Testis (tissue), 3 donors: ENCODE data around the gene VWF. TPM values are rescaled to one million over a fixed set of nuclear protein-coding genes. Genes with fewer than 3 reads are reported as not detected.

ENCODE experiments used
- DNase-seq: peaks from one replicate; pipeline ENCODE4 v3.0.0-alpha.2; 2019
- H3K27ac ChIP-seq, 2 donors: fragments of 200-600 bp; sonication (generic); one replicate each; pipeline ENCODE4 v1.5.1; 2019
- H3K27me3 ChIP-seq: fragments of 200-600 bp; sonication (generic); one replicate; pipeline ENCODE4 v1.5.1; 2019
- H3K36me3 ChIP-seq: fragments of 200-600 bp; sonication (generic); one replicate; pipeline ENCODE4 v1.5.1; 2017; ENCODE audit warnings: low read depth; ENCODE audit errors: missing control alignments
- H3K4me1 ChIP-seq: fragments of 200-600 bp; sonication (generic); one replicate; pipeline ENCODE4 v1.5.1; 2019
- H3K4me3 ChIP-seq, 2 donors: fragments of 200-600 bp; sonication (generic); one replicate each; pipeline ENCODE4 v1.5.1; 2017 to 2019
- H3K9me3 ChIP-seq: fragments of 200-600 bp; sonication (generic); one replicate; pipeline ENCODE4 v1.5.1; 2017
- CTCF ChIP-seq, 3 experiments: fragments of 450-650 bp in 2 of 3; fragments of 200-600 bp in 1 of 3; sonication (generic) in 1 of 3; IDR thresholded peaks; one replicate each; pipeline ENCODE4 v1.5.1; 2016 to 2019; ENCODE audit warnings: antibody characterized with exemption in 3 of 3, mild to moderate bottlenecking in 2 of 3, moderate library complexity in 1 of 3
- POLR2A ChIP-seq: fragments of 450-650 bp; IDR thresholded peaks from one replicate; pipeline ENCODE4 v1.6.1; 2017; ENCODE audit warnings: antibody characterized with exemption, mild to moderate bottlenecking, moderate library complexity
- WGBS, 2 donors: methylation state at CpG; one replicate each; pipeline ENCODE4 v1.1.5; 2018; 5-methylcytosine and 5-hydroxymethylcytosine counted together
- intact Hi-C: fragments of 100-400 bp; cut with DNase I; formaldehyde crosslinking; loops from one replicate; pipeline ENCODE4 v1.15.1; 2023; ENCODE audit warnings: low total_unique reads
- polyA plus RNA-seq: library from polyadenylated mRNA; stranded (reverse); fragments of 350-450 nt; fragmentation: Illumina TruSeq; extraction: RNeasy Lipid Tissue Mini Kit (QIAGEN cat#74804); gene quantifications from one replicate; pipeline ENCODE4 v1.2.3, GENCODE V29; 2014; ENCODE audit warnings: low read depth, low replicate concordance; ENCODE audit not compliant: insufficient read depth
- total RNA-seq, 2 donors: library from RNA; depleted of rRNA; stranded (reverse); fragments of >200 nt; gene quantifications; one replicate each; pipeline ENCODE4 v1.2.3, GENCODE V29; 2016

The VWF gene
- total and polyA plus RNA-seq, 3 donors from 2014 or later: 68.3 to 86.2 (median 83.7) TPM

GRCh38 chr12:6034596-6034995, 89.9 kb downstream of the VWF start:
- intact Hi-C loops: loop anchor here (10.0 kb wide), 1 partner anchor 50 kb away; no protein-coding TSS in a partner anchor
- Histone ChIP-seq H3K9me3 (no peaks in the 10 kb centered on the region), H3K36me3 (no peaks in the 10 kb centered on the region), H3K27ac (no peak overlapping the region), H3K4me3 (no peak overlapping the region), H3K27me3 (no peaks in the 10 kb centered on the region), H3K4me1 (no peaks in the 10 kb centered on the region)
- WGBS, 2 donors: 83 to 87% methylated on average over 9 of the region's 9 CpGs
- TF ChIP-seq CTCF (IDR thresholded peaks at IDR 0.05): no peak
- TF ChIP-seq POLR2A: no peak
- no peak for DNase-seq

GRCh38 chr12:6033546-6033945, 90.9 kb downstream of the VWF start:
- no peak for DNase-seq
- Histone ChIP-seq H3K4me1 (no peaks in the 10 kb centered on the region), H3K9me3 (no peaks in the 10 kb centered on the region), H3K27ac (no peak overlapping the region), H3K4me3 (no peak overlapping the region), H3K27me3 (no peaks in the 10 kb centered on the region), H3K36me3 (no peaks in the 10 kb centered on the region)
- intact Hi-C loops: loop anchor here (10.0 kb wide), 1 partner anchor 49 kb away; no protein-coding TSS in a partner anchor
- 69 to 79% methylated on average over 8 of the region's 8 CpGs for WGBS, 2 donors
- TF ChIP-seq CTCF (IDR thresholded peaks at IDR 0.05) (no peak), POLR2A (no peak)

- intact Hi-C loops: loop anchor here (10.0 kb wide), 1 partner anchor 48 kb away; no protein-coding TSS in a partner anchor
- DNase-seq: no peak
- no peaks in the 10 kb centered on the region for H3K9me3 ChIP-seq
- no peak overlapping the region for H3K27ac ChIP-seq
- TF ChIP-seq CTCF (IDR thresholded peaks at IDR 0.05): no peak
- no peak for TF ChIP-seq POLR2A
- H3K36me3 ChIP-seq: no peaks in the 10 kb centered on the region
- no peaks in the 10 kb centered on the region for H3K4me1 ChIP-seq
- no peaks in the 10 kb centered on the region for H3K27me3 ChIP-seq
- H3K4me3 ChIP-seq: no peak overlapping the region
- WGBS, 2 donors: 72 to 91% methylated on average over 8 of the region's 8 CpGs
Measured at GRCh38 chr12:6032726-6033125, 91.7 kb downstream of the VWF start.

GRCh38 chr12:6031001-6031400, 93.5 kb downstream of the VWF start:
- Histone ChIP-seq H3K4me1 (no peaks in the 10 kb centered on the region), H3K27ac (no peak overlapping the region), H3K9me3 (no peaks in the 10 kb centered on the region), H3K4me3 (no peak overlapping the region), H3K27me3 (no peaks in the 10 kb centered on the region), H3K36me3 (no peaks in the 10 kb centered on the region)
- no peak for TF ChIP-seq CTCF (IDR thresholded peaks at IDR 0.05)
- no peak for TF ChIP-seq POLR2A
- 88 to 91% methylated on average over 8 of the region's 8 CpGs for WGBS, 2 donors
- DNase-seq: no peak
- intact Hi-C loops: loop anchor here (10.0 kb wide), 1 partner anchor 46 kb away; no protein-coding TSS in a partner anchor

GRCh38 chr12:6030081-6030480, 94.4 kb downstream of the VWF start:
- no peaks in the 10 kb centered on the region for H3K9me3 ChIP-seq
- no peak for DNase-seq
- no peaks in the 10 kb centered on the region for H3K4me1 ChIP-seq
- WGBS, 2 donors: 62 to 98% methylated on average over 3 of the region's 3 CpGs
- H3K36me3 ChIP-seq: no peaks in the 10 kb centered on the region
- no peaks in the 10 kb centered on the region for H3K27me3 ChIP-seq
- H3K27ac ChIP-seq: no peak overlapping the region
- intact Hi-C loops: loop anchor here (10.0 kb wide), 1 partner anchor 45 kb away; no protein-coding TSS in a partner anchor
- no peak overlapping the region for H3K4me3 ChIP-seq
- TF ChIP-seq POLR2A (no peak), CTCF (IDR thresholded peaks at IDR 0.05) (no peak)
